GM21367 (cell line): ENCODE results near the gene TMEM91.
"Not testable (repeated sequence)": the region's sequence is repeated elsewhere in the genome, so short reads cannot be mapped to it uniquely, and the experiment has no call there.

Experiments
- ATAC-seq: cut with Tn5 transposase; IDR thresholded peaks from one replicate; pipeline ENCODE4 v1.9.1; 2021; ENCODE audit not compliant: unreplicated experiment

The TMEM91 gene

GRCh38 chr19:41352609-41353465 lies 23.5 kb upstream of the TMEM91 start:
- ATAC-seq = no peak

DNA sequence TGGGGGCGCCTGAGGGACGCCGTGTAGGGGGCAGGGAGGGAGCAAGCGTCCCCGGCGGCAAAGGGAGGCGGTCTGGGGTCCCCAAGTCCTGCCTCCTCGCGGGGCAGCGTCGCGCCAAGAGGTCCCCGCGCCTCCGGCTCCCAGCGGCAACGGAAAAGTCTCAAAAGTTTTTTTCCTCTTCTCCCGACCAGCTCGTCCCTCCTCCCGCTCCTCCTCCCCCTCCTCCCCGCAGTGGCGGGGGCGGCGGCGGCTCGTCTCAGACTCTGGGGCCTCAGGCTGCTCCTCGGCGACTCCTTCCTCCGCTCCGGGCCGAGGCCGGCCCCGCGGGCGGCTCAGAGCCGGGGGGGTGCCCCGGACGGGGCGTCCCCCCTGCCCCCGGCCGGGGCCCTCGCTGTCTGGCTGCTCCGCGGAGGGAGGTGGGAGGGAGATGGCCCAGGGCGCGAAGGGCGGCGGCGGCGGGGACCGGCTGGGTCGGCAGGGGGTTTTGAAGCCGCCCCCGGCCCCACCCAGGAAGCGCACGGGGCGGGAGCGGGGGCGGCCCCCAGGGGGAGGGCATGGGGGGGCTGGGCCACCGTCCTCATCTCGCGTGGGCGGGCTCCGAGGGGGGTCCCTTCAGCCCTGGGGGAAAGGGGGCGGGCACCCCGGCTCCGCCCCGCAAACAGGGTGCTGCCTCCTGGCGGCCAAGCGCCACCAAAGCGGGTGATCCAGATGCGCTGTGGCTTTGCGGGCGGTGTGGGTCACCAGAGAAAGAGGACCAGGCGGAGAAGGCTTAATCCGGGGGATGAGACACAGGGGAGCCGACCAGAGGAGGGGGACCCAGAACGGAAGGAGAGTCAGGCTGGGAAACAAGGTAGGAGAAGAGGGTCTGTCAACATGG lies 22.6 kb upstream of the TMEM91 start, which contains the start of gene TGFB1:
TSS of gene TGFB1 (minus strand) at position 457 of the 877 bp plus-strand sequence. CDS start 878 bp downstream, outside the sequence.
- peak; percentile 29 for ATAC-seq

DNA sequence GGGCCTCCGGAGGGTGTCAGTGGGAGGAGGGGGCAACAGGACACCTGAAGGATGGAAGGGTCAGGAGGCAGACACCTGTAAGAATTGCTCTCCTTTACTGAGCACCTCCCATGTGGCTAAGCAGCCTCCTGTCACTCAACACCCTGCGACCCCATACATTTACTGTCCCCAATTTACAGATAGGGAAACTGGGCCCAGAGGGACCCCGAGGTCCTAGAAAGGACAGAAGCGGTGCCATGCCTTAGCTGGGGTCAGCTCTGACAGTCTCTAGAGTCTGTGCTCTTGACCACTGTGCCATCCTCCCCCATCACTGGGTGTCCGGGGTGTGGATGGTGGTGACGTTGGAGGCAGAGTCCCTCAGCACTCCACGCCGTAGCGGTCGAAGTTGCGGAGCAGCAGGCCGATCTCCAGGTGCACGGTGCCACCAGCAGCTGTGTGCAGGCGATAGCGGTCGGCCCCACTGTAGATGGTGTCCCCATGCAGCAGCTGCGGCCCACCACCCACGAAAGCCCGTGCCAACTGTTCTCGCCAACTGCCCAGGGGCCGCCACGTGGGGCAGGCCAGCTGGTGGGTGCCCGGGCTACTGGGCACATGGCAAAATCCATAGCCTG lies 21.9 kb upstream of the TMEM91 start:
- ATAC-seq = no peak

GRCh38 chr19:41355035-41355434 lies 21.3 kb upstream of the TMEM91 start:
- no peak for ATAC-seq

DNA sequence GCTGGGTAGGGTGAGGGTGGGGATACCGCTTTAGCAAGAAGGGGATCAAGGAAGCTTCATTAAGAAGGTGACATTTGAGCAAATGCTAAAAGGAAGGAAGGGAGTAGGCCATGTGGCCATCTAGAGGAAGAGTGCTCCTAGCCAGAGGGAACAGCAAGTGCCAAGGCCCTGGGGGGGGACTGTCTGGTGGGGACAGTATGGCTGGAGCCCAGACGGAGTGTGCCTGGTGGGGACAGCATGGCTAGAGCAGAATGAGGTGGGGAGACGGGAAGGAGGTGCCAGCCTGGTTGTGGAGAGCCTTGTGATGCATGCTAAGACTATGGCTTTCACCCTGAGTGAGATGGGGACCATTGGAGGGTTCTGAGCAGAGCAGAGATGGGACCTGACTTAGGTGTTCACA lies 20.5 kb upstream of the TMEM91 start:
- ATAC-seq = no peak

DNA sequence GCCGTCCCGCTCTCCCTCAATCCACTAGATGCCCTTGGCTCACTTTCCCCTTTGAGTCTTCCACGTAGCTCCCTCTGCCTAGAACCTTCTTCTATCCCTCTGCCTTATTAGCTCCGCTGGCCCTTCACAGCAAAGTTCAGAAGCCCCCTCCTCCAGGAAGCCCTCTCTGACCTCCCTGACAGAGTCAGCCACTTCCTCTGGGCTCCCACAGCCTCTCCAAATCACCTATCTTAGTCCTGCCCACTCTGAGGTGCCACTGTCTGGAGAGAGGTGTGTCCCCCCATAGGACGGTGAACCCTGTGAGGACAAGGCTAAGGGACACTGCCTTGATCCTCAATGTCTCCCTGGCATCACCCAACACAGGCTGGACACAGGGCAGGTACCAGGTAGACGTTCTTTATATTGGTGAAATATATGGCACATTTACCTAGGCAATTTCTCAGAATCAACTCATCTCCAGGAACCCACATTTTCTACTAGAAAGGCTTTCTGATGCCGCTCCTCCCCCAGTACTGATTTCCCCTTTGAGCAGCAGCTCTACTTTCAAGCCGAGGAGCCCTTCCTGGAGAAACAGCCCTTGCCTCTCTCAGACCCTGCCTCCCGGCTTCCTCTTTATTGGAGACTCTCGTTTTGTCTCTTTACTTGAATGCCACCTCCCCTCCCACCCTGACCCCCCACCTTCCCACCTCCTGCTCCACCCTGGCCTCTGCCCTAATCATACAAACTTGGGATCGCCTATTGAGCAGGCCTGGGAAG lies 19.2 kb upstream of the TMEM91 start:
- ATAC-seq = no peak

GRCh38 chr19:41357746-41358145 lies 18.6 kb upstream of the TMEM91 start:
- ATAC-seq = no peak

DNA sequence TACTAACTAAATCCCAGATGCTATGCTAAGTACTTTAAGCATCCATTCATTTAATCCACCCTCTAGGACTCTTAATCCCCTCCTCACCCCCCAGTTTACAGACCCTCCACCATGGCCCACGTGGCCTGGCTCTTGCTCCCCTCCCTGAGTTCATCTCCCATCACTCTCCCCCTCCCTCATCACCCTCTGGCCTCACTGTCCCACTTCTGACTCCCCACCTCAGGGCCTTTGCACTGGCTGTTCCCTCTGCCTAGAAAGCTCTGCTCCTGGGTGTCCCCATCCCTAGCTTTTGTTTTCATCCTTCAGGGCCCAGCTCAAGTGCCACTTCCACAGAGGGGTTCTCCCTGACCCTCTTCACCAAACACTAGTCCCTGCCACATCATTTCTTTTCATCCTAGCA lies 16.6 kb upstream of the TMEM91 start:
- no peak for ATAC-seq

GRCh38 chr19:41362143-41362847 lies 14.0 kb upstream of the TMEM91 start:
- ATAC-seq = no peak

DNA sequence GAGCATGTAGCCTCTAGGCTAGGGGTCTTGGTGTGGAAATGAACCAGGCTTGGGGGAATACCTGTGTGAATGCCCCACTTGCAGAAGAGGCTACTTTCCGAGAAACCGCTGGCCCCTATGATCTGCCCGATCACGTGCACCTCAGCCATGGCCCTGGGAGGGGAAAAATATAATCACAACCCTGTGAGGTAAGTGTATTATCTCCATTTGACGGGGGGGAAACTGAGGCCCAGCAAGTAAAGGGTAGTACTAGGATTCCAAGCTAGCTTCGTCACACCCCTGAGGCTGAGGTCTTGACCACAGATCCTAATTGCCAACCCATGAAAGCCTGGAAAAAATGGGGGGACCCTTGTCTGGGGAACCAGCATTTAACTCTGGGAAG lies 13.0 kb upstream of the TMEM91 start:
- ATAC-seq = no peak

DNA sequence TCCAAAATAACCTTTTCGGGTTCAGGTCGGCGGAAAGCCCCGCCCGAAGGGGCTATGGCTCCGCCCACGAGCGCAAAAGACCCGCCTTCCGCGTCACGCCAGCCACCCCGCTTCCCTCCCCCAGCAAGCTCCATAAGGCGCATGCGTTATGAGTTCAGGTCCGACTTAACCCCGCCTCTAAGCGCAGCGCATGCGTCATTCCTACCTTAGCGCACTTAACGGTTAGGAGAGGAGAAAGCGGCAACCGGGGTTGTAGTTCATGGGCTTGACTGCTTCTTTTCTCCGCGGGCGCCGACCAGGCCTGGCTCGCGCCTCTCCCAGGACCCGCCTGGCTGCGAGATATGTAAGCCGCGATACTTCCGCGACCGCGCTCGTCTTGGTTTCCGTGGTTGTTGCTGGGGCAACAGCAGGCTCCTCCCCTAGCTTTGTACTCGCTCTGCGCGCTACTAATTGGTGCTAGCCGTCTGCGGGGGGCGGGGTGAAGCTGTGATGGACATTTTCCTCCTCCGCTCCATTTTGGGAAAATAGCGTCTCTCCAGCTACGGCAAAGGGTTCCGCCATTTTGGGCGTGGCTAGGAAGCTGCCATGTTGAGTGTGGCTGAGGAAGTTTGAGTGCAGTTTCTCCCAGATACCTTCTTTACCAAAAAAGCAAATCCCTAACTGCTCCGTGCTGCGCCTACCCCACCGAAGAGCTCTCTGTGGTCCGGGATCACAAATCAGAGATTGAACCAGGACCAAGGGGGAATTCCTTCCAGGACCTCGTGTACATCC lies 12.4 kb upstream of the TMEM91 start, which contains the start of gene B9D2:
TSS of gene B9D2 (minus strand) at position 397 of the 771 bp plus-strand sequence. CDS start 630 bp downstream, outside the sequence.
- ATAC-seq = peak; percentile 71

GRCh38 chr19:41364524-41365391 lies 11.6 kb upstream of the TMEM91 start:
- ATAC-seq = no peak

GRCh38 chr19:41366089-41366488 lies 10.2 kb upstream of the TMEM91 start:
- ATAC-seq = no peak

GRCh38 chr19:41367848-41368301 lies 8.5 kb upstream of the TMEM91 start:
- ATAC-seq = no peak

GRCh38 chr19:41369769-41370168 lies 6.6 kb upstream of the TMEM91 start:
- ATAC-seq = no peak

DNA sequence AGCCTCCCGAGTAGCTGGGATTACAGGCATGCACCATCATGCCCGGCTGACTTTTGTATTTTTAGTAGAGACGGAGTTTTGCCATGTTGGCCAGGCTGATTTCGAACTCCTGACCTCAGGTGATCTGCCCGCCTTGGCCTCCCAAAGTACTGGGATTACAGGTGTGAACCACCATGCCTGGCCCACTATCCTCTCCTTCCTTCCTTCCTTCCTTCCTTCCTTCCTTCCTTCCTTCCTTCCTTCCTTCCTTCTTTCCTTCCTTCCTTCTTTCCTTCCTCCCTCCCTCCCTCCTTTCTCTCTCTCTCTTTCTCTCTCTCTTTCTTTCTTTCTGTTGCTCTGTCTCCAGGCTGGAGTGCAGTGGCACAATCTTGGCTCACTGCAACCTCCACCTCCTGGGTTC lies 5.2 kb upstream of the TMEM91 start:
- not testable (repeated sequence) for ATAC-seq

- no peak for ATAC-seq
These were observed 4.8 kb upstream of the TMEM91 start for GRCh38 chr19:41371541-41371940.

DNA sequence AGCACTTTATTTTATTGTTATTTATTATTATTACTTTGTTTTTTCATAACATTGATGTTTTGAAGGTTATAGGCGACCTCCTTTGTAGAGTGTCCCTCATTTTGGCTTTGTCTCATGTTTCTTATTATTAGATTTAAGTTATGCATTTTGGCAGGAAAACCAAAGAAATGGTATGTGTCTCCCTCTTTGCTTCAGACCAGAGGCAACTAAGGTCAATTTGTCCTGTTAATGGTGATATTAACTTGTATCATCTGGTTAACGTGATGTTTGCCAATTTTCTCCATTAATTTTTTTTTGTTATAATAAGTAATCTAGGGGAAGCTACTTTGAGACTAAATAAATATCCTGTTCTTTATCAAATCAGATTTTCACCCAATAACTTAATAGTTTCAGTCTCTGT lies 3.8 kb upstream of the TMEM91 start:
- no peak for ATAC-seq
